ENCODE results near the gene EDNRA.

- TF ChIP-seq CTCF (IDR thresholded peaks at IDR 0.05) = no peak
- TF ChIP-seq REST (IDR thresholded peaks at IDR 0.05; ENCODE audit: insufficient read depth in 1 of 2, low read depth in 2 of 2, low read length in 1 of 2) = no peak
- no peak for TF ChIP-seq TCF7L2 (IDR thresholded peaks at IDR 0.05; ENCODE audit: low read depth, low read length)
- TF ChIP-seq POLR2AphosphoS5 (IDR thresholded peaks at IDR 0.05; ENCODE audit: low read depth, low read length) = no peak
Measured at GRCh38 chr4:147567276-147567675, 86.4 kb downstream of the EDNRA start.
